Peyer's patch (tissue), 4 donors: ENCODE results near the gene TIMM22. TPM values are rescaled to one million over a fixed set of nuclear protein-coding genes. Genes with fewer than 3 reads are reported as not detected.
"Not testable (repeated sequence)": the region's sequence is repeated elsewhere in the genome, so short reads cannot be mapped to it uniquely, and the experiment has no call there.

ENCODE experiments used
- DNase-seq, 3 donors: peaks; one replicate each; pipeline ENCODE4 v3.0.0-alpha.2; 2017 to 2019
- H3K27ac ChIP-seq, 4 donors: fragments of 200-600 bp; sonication (generic); one replicate each; pipeline ENCODE4 v1.5.1; 2016 to 2019
- H3K27me3 ChIP-seq, 2 donors: fragments of 200-600 bp; sonication (generic); one replicate each; pipeline ENCODE4 v1.5.1; 2019
- H3K36me3 ChIP-seq, 3 donors: fragments of 200-600 bp; sonication (generic); one replicate each; pipeline ENCODE4 v1.5.1; 2016 to 2019
- H3K4me1 ChIP-seq, 4 donors: fragments of 200-600 bp; sonication (generic); one replicate each; pipeline ENCODE4 v1.5.1; 2016 to 2019
- H3K4me3 ChIP-seq, 4 donors: fragments of 200-600 bp; sonication (generic); 1 replicate in 3 of 4; 2 replicates in 1 of 4; pipeline ENCODE4 v1.5.1; 2016 to 2019; ENCODE audit warnings: mild to moderate bottlenecking in 1 of 4
- H3K9me3 ChIP-seq, 4 donors: fragments of 200-600 bp; sonication (generic); one replicate each; pipeline ENCODE4 v1.5.1; 2016 to 2019; ENCODE audit warnings: mild to moderate bottlenecking in 1 of 4
- CTCF ChIP-seq, 6 experiments: fragments of 450-650 bp in 4 of 6; fragments of 200-600 bp in 2 of 6; sonication (generic) in 1 of 6; IDR thresholded peaks; one replicate each; pipeline ENCODE4 v1.5.1; 2017 to 2019; ENCODE audit warnings: antibody characterized with exemption in 6 of 6, mild to moderate bottlenecking in 3 of 6, moderate library complexity in 1 of 6
- POLR2A ChIP-seq, 2 donors: fragments of 450-650 bp; IDR thresholded peaks; one replicate each; pipeline ENCODE4 v1.5.1; 2017; ENCODE audit warnings: antibody characterized with exemption in 2 of 2, mild to moderate bottlenecking in 2 of 2, moderate library complexity in 2 of 2
- total RNA-seq, 4 donors: library from RNA; depleted of rRNA; stranded (reverse); fragments of >200 nt; gene quantifications; one replicate each; pipeline ENCODE4 v1.1.0, GENCODE V29; 2016

TIMM22 gene
- total RNA-seq, 4 donors from 2014 or later: 9.0 to 18.2 (median 11.2) TPM

- Histone ChIP-seq H3K27ac (peak overlapping the region in 1 of 4 donors; percentile 78), H3K9me3 (no peaks in the 10 kb centered on the region), H3K4me1 (no peaks in the 10 kb centered on the region), H3K4me3 (no peak overlapping the region), H3K27me3 (no peaks in the 10 kb centered on the region), H3K36me3 (no peaks in the 10 kb centered on the region)
- TF ChIP-seq CTCF (IDR thresholded peaks at IDR 0.05) (no peak), POLR2A (IDR thresholded peaks at IDR 0.05) (no peak)
- DNase-seq: no peak
Measured at GRCh38 chr17:968812-969730, 27.9 kb upstream of the TIMM22 start.

- H3K36me3 ChIP-seq: no peaks in the 10 kb centered on the region
Measured at GRCh38 chr17:969811-970355, 27.0 kb upstream of the TIMM22 start.

GRCh38 chr17:970364-970763, 26.6 kb upstream of the TIMM22 start:
- DNase-seq: no peak
- Histone ChIP-seq H3K4me1 (no peaks in the 10 kb centered on the region), H3K27me3 (no peaks in the 10 kb centered on the region), H3K36me3 (no peaks in the 10 kb centered on the region), H3K27ac (peak overlapping the region in 1 of 4 donors; percentile 78), H3K4me3 (no peak overlapping the region), H3K9me3 (no peaks in the 10 kb centered on the region)
- TF ChIP-seq CTCF (IDR thresholded peaks at IDR 0.05): no peak
- no peak for TF ChIP-seq POLR2A (IDR thresholded peaks at IDR 0.05)

More at GRCh38 chr17:969811-970355, 27.0 kb upstream of the TIMM22 start:
- Histone ChIP-seq H3K9me3 (no peaks in the 10 kb centered on the region), H3K27me3 (no peaks in the 10 kb centered on the region), H3K4me1 (no peaks in the 10 kb centered on the region), H3K4me3 (no peak overlapping the region), H3K27ac (peak overlapping the region in 1 of 4 donors; percentile 78)
- DNase-seq: no peak
- TF ChIP-seq CTCF (IDR thresholded peaks at IDR 0.05) (no peak), POLR2A (IDR thresholded peaks at IDR 0.05) (no peak)

- H3K27me3 ChIP-seq, H3K27ac ChIP-seq, DNase-seq, H3K4me1 ChIP-seq, H3K9me3 ChIP-seq, H3K36me3 ChIP-seq, H3K4me3 ChIP-seq: not testable (repeated sequence)
Measured at GRCh38 chr17:971861-972260, 25.1 kb upstream of the TIMM22 start.

GRCh38 chr17:973053-973452, 23.9 kb upstream of the TIMM22 start:
- no peak overlapping the region for H3K4me3 ChIP-seq
- peaks cover 0 to 5% (median 0%) of the 10 kb centered on the region in 4 donors for H3K4me1 ChIP-seq
- H3K9me3 ChIP-seq: no peaks in the 10 kb centered on the region
- H3K27ac ChIP-seq: no peak overlapping the region
- TF ChIP-seq POLR2A (IDR thresholded peaks at IDR 0.05) (no peak), CTCF (IDR thresholded peaks at IDR 0.05) (no peak)
- H3K36me3 ChIP-seq: no peaks in the 10 kb centered on the region
- no peaks in the 10 kb centered on the region for H3K27me3 ChIP-seq
- no peak for DNase-seq

- not testable (repeated sequence) for DNase-seq, H3K4me1 ChIP-seq, H3K27me3 ChIP-seq, H3K4me3 ChIP-seq, H3K9me3 ChIP-seq, H3K36me3 ChIP-seq, H3K27ac ChIP-seq
Measured at GRCh38 chr17:974778-975177, 22.2 kb upstream of the TIMM22 start.
